A549 (cell line): ENCODE measurements around the gene FUOM. TPM values are rescaled to one million over a fixed set of nuclear protein-coding genes. Genes with fewer than 3 reads are reported as not detected.

ENCODE experiments used
- ATAC-seq, 2 experiments: fragments of 200-7000 bp in 1 of 2; fragments of >200 bp in 1 of 2; cut with Nextera tagmentation in 1 of 2; cut with Tn5 transposase in 1 of 2; 3 replicates each; pipeline versions ENCODE4 v1.8.0 to v1.9.1; 2018 to 2020; ENCODE audit warnings: mild to moderate bottlenecking in 1 of 2, moderate library complexity in 1 of 2
- CTCF ChIA-PET: fragments of 300-600 bp; sonication (Branson Sonifier 250); formaldehyde crosslinking; extraction: SDS; loops from one replicate; lab custom pipeline; 2021; ENCODE audit warnings: antibody characterized with exemption, inconsistent platforms; lab: Yijun Ruan, JAX
- POLR2A ChIA-PET: fragments of 350-600 bp; formaldehyde crosslinking; extraction: SDS; loops from one replicate; lab custom pipeline; 2021; ENCODE audit warnings: antibody characterized with exemption, inconsistent platforms; lab: Yijun Ruan, JAX
- DNase-seq, 2 experiments: peaks; one replicate each; pipeline versions ENCODE4 v3.0.0 to v3.0.0-alpha.2; 2011 to 2016; ENCODE audit warnings: low read depth in 1 of 2, low spot score in 1 of 2
- FAIRE-seq: peaks from 2 replicates; lab custom pipeline; 2011; peaks lifted over from hg19 to GRCh38; lab: Jason Lieb, UNC
- H3K27ac ChIP-seq, 2 experiments: fragments of >200 bp; sonication (Bioruptor Twin); formaldehyde crosslinking; 3 replicates each; pipeline ENCODE4 v1.5.1; 2016 to 2017
- H3K4me1 ChIP-seq: fragments of >200 bp; sonication (Bioruptor Twin); formaldehyde crosslinking; 3 replicates; pipeline ENCODE4 v1.6.1; 2016
- H3K4me2 ChIP-seq: fragments of >200 bp; sonication (Bioruptor Twin); formaldehyde crosslinking; 3 replicates; pipeline ENCODE4 v1.6.1; 2016
- H3K4me3 ChIP-seq: fragments of >200 bp; sonication (Bioruptor Twin); formaldehyde crosslinking; 3 replicates; pipeline ENCODE4 v1.5.1; 2016
- H3K9me3 ChIP-seq: fragments of >200 bp; sonication (Bioruptor Twin); formaldehyde crosslinking; 3 replicates; pipeline ENCODE4 v1.6.1; 2016
- BHLHE40 ChIP-seq: IDR thresholded peaks from 2 replicates; pipeline ENCODE4 v1.6.1; 2012; ENCODE audit warnings: low read depth, low read length, inconsistent platforms
- CBX2 ChIP-seq: fragments of 200-600 bp; sonication (generic); IDR thresholded peaks from 2 replicates; pipeline ENCODE4 v1.6.1; 2016; ENCODE audit warnings: low read depth, mild to moderate bottlenecking, borderline replicate concordance
- CBX8 ChIP-seq: fragments of 200-600 bp; sonication (generic); IDR thresholded peaks from 2 replicates; pipeline ENCODE4 v1.6.1; 2016
- EHF ChIP-seq: fragments of 250-450 bp; sonication (Bioruptor Pico); IDR thresholded peaks from 2 replicates; pipeline ENCODE4 v1.5.0; 2020; ENCODE audit warnings: mild to moderate bottlenecking
- EP300 ChIP-seq, 2 experiments: fragments of >200 bp; sonication (Bioruptor Twin); formaldehyde crosslinking; IDR thresholded peaks; 2 replicates in 1 of 2; 3 replicates in 1 of 2; pipeline ENCODE4 v1.6.1; 2016 to 2017
- ESRRA ChIP-seq: fragments of 150-350 bp; IDR thresholded peaks from 2 replicates; pipeline ENCODE4 v1.6.1; 2014; ENCODE audit warnings: mild to moderate bottlenecking, low read length, borderline replicate concordance
- FOSB ChIP-seq: fragments of 250-450 bp; sonication (Bioruptor Pico); IDR thresholded peaks from 2 replicates; pipeline ENCODE4 v1.5.0; 2020; ENCODE audit warnings: mild to moderate bottlenecking, moderate library complexity
- FOXS1 ChIP-seq: fragments of 250-450 bp; sonication (Bioruptor Pico); IDR thresholded peaks from 2 replicates; pipeline ENCODE4 v1.5.0; 2020; ENCODE audit warnings: mild to moderate bottlenecking, moderate library complexity
- HES2 ChIP-seq: fragments of >200 bp; sonication (Bioruptor Twin); formaldehyde crosslinking; IDR thresholded peaks from 2 replicates; pipeline ENCODE4 v1.6.1; 2016
- HEYL ChIP-seq: fragments of 250-450 bp; sonication (Bioruptor Pico); IDR thresholded peaks from 2 replicates; pipeline ENCODE4 v1.8.0; 2021; ENCODE audit warnings: mild to moderate bottlenecking, moderate library complexity
- HOXA7 ChIP-seq: fragments of 250-450 bp; sonication (Bioruptor Pico); IDR thresholded peaks from 2 replicates; pipeline ENCODE4 v1.5.0; 2020; ENCODE audit warnings: mild to moderate bottlenecking, moderate library complexity
- HOXB5 ChIP-seq: fragments of 250-450 bp; sonication (Bioruptor Pico); IDR thresholded peaks from 2 replicates; pipeline ENCODE4 v1.5.0; 2020; ENCODE audit warnings: mild to moderate bottlenecking, moderate library complexity
- JUNB ChIP-seq: fragments of >200 bp; sonication (Bioruptor Twin); formaldehyde crosslinking; IDR thresholded peaks from 2 replicates; pipeline ENCODE4 v1.6.1; 2016
- KDM5A ChIP-seq: fragments of 200-600 bp; sonication (generic); IDR thresholded peaks from 2 replicates; pipeline ENCODE4 v1.6.1; 2016; ENCODE audit warnings: antibody characterized with exemption, mild to moderate bottlenecking
- MAFK ChIP-seq: fragments of 450-650 bp; IDR thresholded peaks from 2 replicates; pipeline ENCODE4 v1.6.1; 2014; ENCODE audit not compliant: partially characterized antibody
- NR3C1 ChIP-seq: fragments of >200 bp; sonication (Bioruptor Twin); formaldehyde crosslinking; IDR thresholded peaks from 3 replicates; pipeline ENCODE4 v1.6.1; 2017
- POLR2A ChIP-seq: IDR thresholded peaks from 2 replicates; pipeline ENCODE4 v1.6.1; 2012; ENCODE audit warnings: mild to moderate bottlenecking, low read length
- RAD21 ChIP-seq, 2 experiments: fragments of >200 bp in 1 of 2; sonication (Bioruptor Twin) in 1 of 2; formaldehyde crosslinking in 1 of 2; IDR thresholded peaks in 1 of 2; conservative IDR thresholded peaks in 1 of 2; 2 replicates in 1 of 2; 3 replicates in 1 of 2; pipeline ENCODE4 v1.6.1; 2012 to 2018; ENCODE audit warnings: inconsistent platforms in 1 of 2
- RARB ChIP-seq: fragments of 250-450 bp; sonication (Bioruptor Pico); IDR thresholded peaks from 2 replicates; pipeline ENCODE4 v1.8.0; 2021; ENCODE audit warnings: mild to moderate bottlenecking, moderate library complexity
- RCOR1 ChIP-seq: fragments of 150-350 bp; IDR thresholded peaks from 2 replicates; pipeline ENCODE4 v1.6.1; 2014; ENCODE audit warnings: antibody characterized with exemption, low read length, low read depth
- REST ChIP-seq: fragments of 200-600 bp; sonication (generic); IDR thresholded peaks from 2 replicates; pipeline ENCODE4 v1.6.1; 2016; ENCODE audit warnings: antibody characterized with exemption, mild to moderate bottlenecking, moderate library complexity
- SREBF2 ChIP-seq: fragments of 450-650 bp; IDR thresholded peaks from 2 replicates; pipeline ENCODE4 v1.6.1; 2014; ENCODE audit warnings: mild to moderate bottlenecking, moderate library complexity
- TFCP2L1 ChIP-seq: fragments of 250-450 bp; sonication (Bioruptor Pico); IDR thresholded peaks from 2 replicates; pipeline ENCODE4 v1.5.0; 2021; ENCODE audit warnings: mild to moderate bottlenecking
- ZFP36 ChIP-seq: fragments of 450-650 bp; IDR thresholded peaks from 2 replicates; pipeline ENCODE4 v1.6.1; 2014; ENCODE audit warnings: borderline replicate concordance; ENCODE audit not compliant: partially characterized antibody
- ZNF302 ChIP-seq: fragments of 250-450 bp; sonication (Bioruptor Pico); IDR thresholded peaks from 2 replicates; pipeline ENCODE4 v1.9.0; 2021; ENCODE audit warnings: inconsistent platforms, mild to moderate bottlenecking, moderate library complexity
- WGBS: methylation state at CpG from one replicate; pipeline ENCODE4 v1.1.6; 2017; ENCODE audit errors: missing lambda C conversion rate; 5-methylcytosine and 5-hydroxymethylcytosine counted together
- polyA plus RNA-seq, 4 experiments: library from polyadenylated mRNA; depleted of rRNA in 3 of 4; stranded (reverse); fragments of >200 nt; fragmentation: RNase III in 1 of 4; extraction: RNeasy Plus Mini Kit Qiagen cat#74134 plus additional on column Dnase treatment in 1 of 4; gene quantifications; 2 replicates in 3 of 4; 3 replicates in 1 of 4; pipeline ENCODE4 v1.2.3, GENCODE V29; 2011 to 2017
- TF ChIP-seq, protein P1 (sequence below): IDR thresholded peaks from 2 replicates; pipeline ENCODE4 v1.6.1; 2012
- TF ChIP-seq, protein P2 (sequence below): fragments of >200 bp; sonication (Bioruptor Twin); formaldehyde crosslinking; IDR thresholded peaks from 3 replicates; pipeline ENCODE4 v1.5.1; 2016
- TF ChIP-seq, protein P3 (sequence below): fragments of 150-350 bp; IDR thresholded peaks from 2 replicates; pipeline ENCODE4 v1.6.1; 2014; ENCODE audit warnings: low read depth, mild to moderate bottlenecking, low read length
- TF ChIP-seq, protein P4 (sequence below): IDR thresholded peaks from 2 replicates; pipeline ENCODE4 v1.6.1; 2012; ENCODE audit warnings: low read depth, borderline replicate concordance

Gene FUOM
- polyA plus RNA-seq, 2 of the 4 experiments (the other 2 are of a cell fraction): 6.8 to 8.1 TPM

DNA sequence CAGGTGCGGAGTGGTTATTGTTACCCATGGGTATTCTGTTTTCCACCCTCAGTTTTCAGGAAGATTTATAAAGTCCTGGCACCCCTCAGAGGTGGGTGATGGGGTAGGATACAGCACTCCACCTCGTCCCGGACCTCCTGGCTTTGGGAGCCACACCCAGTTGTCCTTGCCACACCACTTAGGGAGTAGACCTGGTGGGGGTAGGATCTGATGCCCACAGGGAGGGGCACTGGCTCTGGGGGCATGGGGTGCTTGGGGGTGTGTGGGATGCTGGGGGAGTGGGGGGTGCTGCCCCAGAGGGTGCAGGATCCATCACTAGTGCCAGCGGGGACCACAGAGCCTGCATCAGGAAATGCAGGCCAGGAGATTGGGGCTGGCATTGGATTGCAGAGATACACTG lies 44.6 kb downstream of the FUOM start:
- 42% methylated on average over 4 of the region's 4 CpGs for WGBS
- no peak overlapping the region for H3K4me3 ChIP-seq
- ChIA-PET POLR2A (no interaction called here), CTCF (interaction anchor here (0.9 to 3.6 kb wide), 7 partner anchors 11 to 66 kb away, joined by 3 to 33 read pairs (median 3); partner anchors contain the start of gene PAOX)
- FAIRE-seq (no peak), DNase-seq (no peak), ATAC-seq (no peak)
- TF ChIP-seq ZNF302 (no peak), RARB (no peak), FOSB (CRISPR knock-in tag) (no peak), RCOR1 (no peak), RAD21 (conservative IDR thresholded peaks at IDR 0.05 in 1 of 2, IDR thresholded peaks at IDR 0.05 in 1 of 2) (no peak)
- TF ChIP-seq, protein P1, sequence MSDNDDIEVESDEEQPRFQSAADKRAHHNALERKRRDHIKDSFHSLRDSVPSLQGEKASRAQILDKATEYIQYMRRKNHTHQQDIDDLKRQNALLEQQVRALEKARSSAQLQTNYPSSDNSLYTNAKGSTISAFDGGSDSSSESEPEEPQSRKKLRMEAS: no peak
- no peaks in the 10 kb centered on the region for H3K9me3 ChIP-seq
- peaks cover 6% of the 10 kb centered on the region; the same call in 1 of the 3 replicates for H3K4me1 ChIP-seq
- H3K27ac ChIP-seq: no peak overlapping the region
- H3K4me2 ChIP-seq: no peak overlapping the region

- H3K9me3 ChIP-seq: no peaks in the 10 kb centered on the region
- no peak overlapping the region for H3K4me3 ChIP-seq
- no peak for FAIRE-seq
- 79% methylated on average over 9 of the region's 9 CpGs for WGBS
- no peak for DNase-seq
- TF ChIP-seq EHF (CRISPR knock-in tag) (no peak), JUNB (no peak), HEYL (CRISPR knock-in tag) (no peak), KDM5A (no peak), ZFP36 (no peak), MAFK (no peak), NR3C1 (no peak), EP300 (IDR thresholded peaks at IDR 0.05) (no peak), HOXB5 (CRISPR knock-in tag) (no peak), POLR2A (no peak), BHLHE40 (no peak), CBX8 (no peak)
- TF ChIP-seq, protein P2, sequence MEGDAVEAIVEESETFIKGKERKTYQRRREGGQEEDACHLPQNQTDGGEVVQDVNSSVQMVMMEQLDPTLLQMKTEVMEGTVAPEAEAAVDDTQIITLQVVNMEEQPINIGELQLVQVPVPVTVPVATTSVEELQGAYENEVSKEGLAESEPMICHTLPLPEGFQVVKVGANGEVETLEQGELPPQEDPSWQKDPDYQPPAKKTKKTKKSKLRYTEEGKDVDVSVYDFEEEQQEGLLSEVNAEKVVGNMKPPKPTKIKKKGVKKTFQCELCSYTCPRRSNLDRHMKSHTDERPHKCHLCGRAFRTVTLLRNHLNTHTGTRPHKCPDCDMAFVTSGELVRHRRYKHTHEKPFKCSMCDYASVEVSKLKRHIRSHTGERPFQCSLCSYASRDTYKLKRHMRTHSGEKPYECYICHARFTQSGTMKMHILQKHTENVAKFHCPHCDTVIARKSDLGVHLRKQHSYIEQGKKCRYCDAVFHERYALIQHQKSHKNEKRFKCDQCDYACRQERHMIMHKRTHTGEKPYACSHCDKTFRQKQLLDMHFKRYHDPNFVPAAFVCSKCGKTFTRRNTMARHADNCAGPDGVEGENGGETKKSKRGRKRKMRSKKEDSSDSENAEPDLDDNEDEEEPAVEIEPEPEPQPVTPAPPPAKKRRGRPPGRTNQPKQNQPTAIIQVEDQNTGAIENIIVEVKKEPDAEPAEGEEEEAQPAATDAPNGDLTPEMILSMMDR: no peak
- ChIA-PET CTCF (interaction anchor here (0.7 to 2.0 kb wide), 2 partner anchors 11 to 16 kb away, joined by 3 to 4 read pairs; no protein-coding TSS in a partner anchor), POLR2A (no interaction called here)
- H3K27ac ChIP-seq: no peak overlapping the region
- peaks cover 6% of the 10 kb centered on the region; the same call in 1 of the 3 replicates for H3K4me1 ChIP-seq
- H3K4me2 ChIP-seq: no peak overlapping the region
- ATAC-seq: no peak
These were observed 45.1 kb downstream of the FUOM start for GRCh38 chr10:133312769-133313145.

DNA sequence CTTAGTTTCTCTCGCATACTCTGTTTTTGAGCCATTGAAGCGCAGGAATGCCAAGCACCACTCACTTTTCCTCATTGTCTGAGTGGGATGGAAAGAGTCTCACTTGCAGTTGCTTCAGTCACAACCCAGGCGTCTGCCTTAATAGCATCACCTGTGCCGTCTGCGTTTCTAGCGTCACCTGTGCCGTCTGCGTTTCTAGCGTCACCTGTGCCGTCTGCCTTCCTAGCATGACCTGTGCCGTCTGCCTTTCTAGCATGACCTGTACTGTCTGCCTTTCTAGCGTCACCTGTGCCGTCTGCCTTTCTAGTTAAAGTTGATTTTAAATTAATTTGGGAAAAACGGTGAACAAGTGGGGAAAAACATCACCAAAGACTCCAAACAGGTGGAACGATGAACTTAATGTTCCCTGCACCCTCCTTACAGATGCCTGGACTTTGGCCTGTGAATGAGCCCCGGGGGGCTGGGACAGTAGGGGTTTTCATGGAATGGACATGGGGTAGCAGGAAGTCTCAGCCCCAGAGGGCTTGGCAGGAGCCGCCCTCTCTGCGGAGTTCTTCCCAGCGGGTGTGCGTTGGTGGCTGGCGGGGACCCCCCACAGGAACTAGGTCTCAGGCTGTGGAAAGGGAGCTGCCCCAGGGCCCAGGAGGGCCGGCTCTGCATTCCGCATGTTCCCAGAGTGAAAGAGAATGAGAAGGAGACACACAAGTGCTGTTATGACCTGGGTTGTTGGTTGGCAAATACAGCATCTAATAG lies 45.6 kb downstream of the FUOM start:
- Histone ChIP-seq H3K4me2 (no peak overlapping the region), H3K27ac (no peak overlapping the region), H3K9me3 (no peaks in the 10 kb centered on the region), H3K4me3 (no peak overlapping the region), H3K4me1 (peaks cover 11% of the 10 kb centered on the region)
- CTCF ChIA-PET: interaction anchor here (0.7 to 2.0 kb wide), 2 partner anchors 12 to 17 kb away, joined by 3 to 4 read pairs; no protein-coding TSS in a partner anchor
- DNase-seq: no peak
- WGBS: 83% methylated on average over 23 of the region's 23 CpGs
- POLR2A ChIA-PET: no interaction called here
- no peak for FAIRE-seq
- ATAC-seq: no peak
- TF ChIP-seq CBX2 (no peak), ESRRA (no peak), TFCP2L1 (CRISPR knock-in tag) (no peak), HES2 (no peak), SREBF2 (no peak), HOXA7 (CRISPR knock-in tag) (no peak), RARB (no peak), FOXS1 (CRISPR knock-in tag) (no peak), REST (no peak)
- TF ChIP-seq, protein P3, sequence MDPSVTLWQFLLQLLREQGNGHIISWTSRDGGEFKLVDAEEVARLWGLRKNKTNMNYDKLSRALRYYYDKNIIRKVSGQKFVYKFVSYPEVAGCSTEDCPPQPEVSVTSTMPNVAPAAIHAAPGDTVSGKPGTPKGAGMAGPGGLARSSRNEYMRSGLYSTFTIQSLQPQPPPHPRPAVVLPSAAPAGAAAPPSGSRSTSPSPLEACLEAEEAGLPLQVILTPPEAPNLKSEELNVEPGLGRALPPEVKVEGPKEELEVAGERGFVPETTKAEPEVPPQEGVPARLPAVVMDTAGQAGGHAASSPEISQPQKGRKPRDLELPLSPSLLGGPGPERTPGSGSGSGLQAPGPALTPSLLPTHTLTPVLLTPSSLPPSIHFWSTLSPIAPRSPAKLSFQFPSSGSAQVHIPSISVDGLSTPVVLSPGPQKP: no peak
- TF ChIP-seq, protein P4, sequence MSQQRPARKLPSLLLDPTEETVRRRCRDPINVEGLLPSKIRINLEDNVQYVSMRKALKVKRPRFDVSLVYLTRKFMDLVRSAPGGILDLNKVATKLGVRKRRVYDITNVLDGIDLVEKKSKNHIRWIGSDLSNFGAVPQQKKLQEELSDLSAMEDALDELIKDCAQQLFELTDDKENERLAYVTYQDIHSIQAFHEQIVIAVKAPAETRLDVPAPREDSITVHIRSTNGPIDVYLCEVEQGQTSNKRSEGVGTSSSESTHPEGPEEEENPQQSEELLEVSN: no peak
